Loucy (cell line): ENCODE results near the gene WDR31.

Experiments used
- CTCF ChIP-seq: fragments of 200-600 bp; sonication (generic); conservative IDR thresholded peaks from 2 replicates; pipeline ENCODE4 v1.5.1; 2014; ENCODE audit warnings: mild to moderate bottlenecking, antibody characterized with exemption, low read length
- EZH2phosphoT487 ChIP-seq: fragments of 200-600 bp; IDR thresholded peaks from 2 replicates; pipeline ENCODE4 v1.6.1; 2018; ENCODE audit warnings: antibody characterized with exemption, mild to moderate bottlenecking, moderate library complexity, borderline replicate concordance

DNA sequence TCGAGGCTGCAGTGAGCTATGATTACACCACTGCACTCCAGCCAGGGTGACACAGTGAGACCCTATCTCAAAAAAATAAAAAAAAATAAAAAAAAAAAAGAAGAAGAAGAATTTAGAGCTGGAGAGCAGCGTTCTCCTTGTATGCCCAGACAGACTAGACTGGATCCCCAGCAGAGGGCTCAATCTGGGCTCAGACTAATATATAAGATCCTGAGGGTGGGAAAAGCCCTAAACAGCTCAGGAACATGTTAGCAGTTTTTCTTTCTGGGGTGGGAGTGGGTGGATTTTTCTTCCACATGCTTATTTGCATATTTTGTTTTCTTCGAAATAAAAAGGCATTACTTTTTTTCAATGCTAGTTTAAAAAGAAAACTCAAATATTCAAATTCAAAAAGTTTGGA is 8.4 kb upstream of the WDR31 start:
- TF ChIP-seq CTCF (no peak), EZH2phosphoT487 (no peak)
